ENCODE measurements around the gene F2RL2.

The F2RL2 gene

DNA sequence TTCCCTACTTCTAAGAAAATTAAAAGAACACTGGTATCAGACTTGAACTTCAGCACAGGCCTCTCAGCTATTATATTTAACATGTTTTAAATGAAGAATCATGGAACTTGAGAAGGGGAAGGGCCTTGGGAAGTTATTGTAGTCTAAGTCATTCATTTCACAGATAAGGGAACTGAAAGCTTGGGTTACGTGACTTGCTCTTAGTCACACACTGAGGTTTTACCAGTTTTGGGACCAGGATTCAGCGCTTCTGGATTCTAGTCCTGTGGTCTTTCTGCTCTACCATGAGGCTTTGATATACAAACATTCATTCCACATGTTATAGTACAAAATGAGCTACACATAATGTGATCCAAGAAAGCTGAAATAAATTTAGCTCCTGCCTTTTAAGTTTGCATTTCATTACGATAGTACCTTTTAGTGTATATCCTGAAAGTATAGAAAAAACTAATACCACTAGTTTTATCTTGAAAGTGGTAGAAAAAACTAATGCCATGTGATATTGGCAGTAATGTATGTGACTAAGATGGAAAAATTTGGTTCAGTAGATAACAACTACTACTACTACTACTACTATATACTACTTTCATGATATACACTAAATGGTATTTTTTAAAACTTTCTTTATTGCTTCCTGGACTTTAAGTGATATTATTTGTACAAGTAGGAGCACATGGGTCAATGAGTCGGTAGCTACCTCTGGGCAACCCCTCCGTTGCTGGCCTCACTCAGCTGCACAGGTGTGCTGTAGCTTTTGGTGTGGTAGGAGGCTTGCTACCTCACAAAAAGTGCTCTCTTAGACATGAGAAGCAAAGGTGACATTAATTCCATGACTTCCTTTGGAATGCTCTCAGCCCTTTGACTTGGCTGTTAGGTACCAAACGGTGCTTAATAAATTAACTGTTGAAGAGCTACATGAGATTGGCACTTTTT is 40.7 kb downstream of the F2RL2 start:
- DNase-seq = no peak

GRCh38 chr5:76580981-76581380 is 42.2 kb downstream of the F2RL2 start:
- DNase-seq = no peak

DNA sequence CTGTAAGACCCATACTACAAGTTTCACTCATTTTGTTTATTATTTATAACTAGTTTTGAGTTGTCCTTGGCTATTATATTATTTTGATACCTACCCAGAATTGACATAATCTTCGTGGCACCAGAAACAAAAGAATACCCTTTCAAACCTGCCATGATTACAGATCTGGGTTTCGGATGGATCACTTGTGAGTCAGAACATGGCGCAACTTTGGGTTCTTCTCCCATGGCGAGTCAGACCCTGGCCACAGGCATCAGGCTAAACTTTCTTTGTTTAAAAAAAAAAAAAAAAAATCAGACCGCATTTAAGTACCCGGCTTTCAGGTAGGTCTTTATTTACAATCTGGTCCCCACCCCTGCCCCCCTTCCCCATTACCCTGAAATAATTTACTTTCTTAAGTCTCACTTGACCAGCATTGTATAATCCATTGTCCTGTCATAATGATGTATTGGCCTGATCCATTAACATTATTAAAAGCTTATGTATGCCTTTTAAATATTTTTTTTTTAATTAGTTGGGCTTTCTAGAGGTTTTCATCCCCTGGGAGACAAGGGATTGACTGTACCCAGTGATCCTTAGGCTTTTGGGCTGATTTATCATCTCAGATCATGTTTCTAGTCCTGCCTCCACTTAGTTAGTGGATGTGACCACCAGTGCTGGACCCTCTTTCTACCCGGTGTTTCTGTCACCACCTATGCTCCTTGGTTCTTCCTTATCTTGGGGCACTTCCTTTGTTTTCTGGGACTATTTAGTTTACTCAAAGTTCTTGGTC is 43.9 kb downstream of the F2RL2 start:
- DNase-seq = no peak

- DNase-seq = no peak
Measured at GRCh38 chr5:76576996-76577395, 46.2 kb downstream of the F2RL2 start.

GRCh38 chr5:76576450-76576849 is 46.8 kb downstream of the F2RL2 start:
- no peak for DNase-seq

- DNase-seq = no peak
Measured at GRCh38 chr5:76571559-76571958, 51.6 kb downstream of the F2RL2 start.

DNA sequence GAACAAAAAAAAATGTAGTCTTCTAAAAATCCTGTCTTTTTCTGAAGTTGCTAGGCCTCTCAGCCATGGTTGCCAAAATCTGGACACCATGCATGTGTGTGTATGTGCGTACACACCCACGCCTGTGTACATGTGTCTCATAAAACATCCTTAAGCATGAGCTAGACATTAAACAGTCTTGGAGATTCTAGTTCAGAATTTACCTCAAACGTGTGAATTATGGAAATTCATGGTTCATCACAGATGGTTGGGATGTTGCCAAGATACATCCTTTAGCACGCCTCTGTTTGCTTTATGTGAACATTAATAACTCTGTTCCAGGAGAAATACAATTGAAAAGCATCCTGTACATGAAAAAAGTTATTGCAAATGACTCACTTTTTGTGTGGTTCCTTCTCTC is 53.0 kb downstream of the F2RL2 start:
- DNase-seq = no peak

All from NCI-H345 (cell line).